A673 (cell line): ENCODE measurements around the gene MIEF1. TPM values are rescaled to one million over a fixed set of nuclear protein-coding genes. Genes with fewer than 3 reads are reported as not detected.

ENCODE experiments used
- BruUV-seq: library from RNA; stranded (reverse); fragments of 400-500 nt; replicated peaks from 2 replicates; lab custom pipeline; 2021; lab: Mats Ljungman, UMichigan
- CTCF ChIA-PET: fragments of 300-600 bp; sonication (Branson Sonifier 250); formaldehyde crosslinking; loops from one replicate; lab custom pipeline; 2022; ENCODE audit warnings: antibody characterized with exemption; lab: Charles Lee
- POLR2A ChIA-PET: fragments of 300-600 bp; sonication (Branson Sonifier 250); formaldehyde crosslinking; loops from one replicate; lab custom pipeline; 2022; ENCODE audit warnings: antibody characterized with exemption; ENCODE audit not compliant: low non-redundant PET; lab: Charles Lee
- DNase-seq: peaks from one replicate; pipeline ENCODE4 v3.0.0-alpha.2; 2015; ENCODE audit warnings: low spot score
- H3K27ac ChIP-seq: fragments of 200-600 bp; sonication (generic); 2 replicates; pipeline ENCODE4 v1.5.1; 2016; ENCODE audit warnings: mixed run types, low read depth, mild to moderate bottlenecking, mixed read lengths, antibody characterized with exemption, low read length; ENCODE audit not compliant: poor library complexity, severe bottlenecking
- H3K27me3 ChIP-seq: fragments of 200-600 bp; sonication (generic); replicated peaks from 2 replicates; pipeline ENCODE4 v1.6.1; 2017; ENCODE audit warnings: mixed run types, low read depth, mild to moderate bottlenecking, mixed read lengths, antibody characterized with exemption, low read length; ENCODE audit not compliant: insufficient read depth, poor library complexity
- H3K36me3 ChIP-seq: fragments of 200-600 bp; sonication (generic); 2 replicates; pipeline ENCODE4 v1.6.1; 2016; ENCODE audit warnings: mixed run types, mild to moderate bottlenecking, mixed read lengths, antibody characterized with exemption, low read length; ENCODE audit not compliant: insufficient read depth, poor library complexity, severe bottlenecking
- H3K4me1 ChIP-seq: fragments of 200-600 bp; sonication (generic); 2 replicates; pipeline ENCODE4 v1.6.1; 2017; ENCODE audit warnings: mixed run types, mild to moderate bottlenecking, mixed read lengths, antibody characterized with exemption, low read length; ENCODE audit not compliant: insufficient read depth, poor library complexity, severe bottlenecking
- H3K4me3 ChIP-seq: fragments of 200-600 bp; sonication (generic); 2 replicates; pipeline ENCODE4 v1.5.1; 2016; ENCODE audit warnings: low read depth, mixed run types, mild to moderate bottlenecking, mixed read lengths, low read length; ENCODE audit not compliant: poor library complexity, severe bottlenecking
- H3K9me3 ChIP-seq: fragments of 200-600 bp; sonication (generic); 2 replicates; pipeline ENCODE4 v1.6.1; 2016; ENCODE audit warnings: mixed run types, low read depth, mild to moderate bottlenecking, mixed read lengths, antibody characterized with exemption, low read length; ENCODE audit not compliant: poor library complexity, severe bottlenecking
- EZH2 ChIP-seq: fragments of 200-600 bp; sonication (generic); IDR thresholded peaks from 2 replicates; pipeline ENCODE4 v1.6.1; 2017; ENCODE audit warnings: borderline replicate concordance, low read depth, mild to moderate bottlenecking, mixed read lengths, antibody characterized with exemption, low read length; ENCODE audit not compliant: poor library complexity, severe bottlenecking
- intact Hi-C: fragments of 100-400 bp; cut with micrococcal nuclease; formaldehyde crosslinking; loops from one replicate; pipeline ENCODE4 v1.10.0; 2022; ENCODE audit not compliant: unreplicated experiment
- total RNA-seq: library from RNA; stranded (reverse); gene quantifications from 2 replicates; pipeline ENCODE4 v1.2.3, GENCODE V29; 2021
- TF ChIP-seq, protein P1 (sequence below): fragments of 300-800, 200-600 bp; sonication (generic); conservative IDR thresholded peaks from 2 replicates; pipeline ENCODE4 v1.5.1; 2017; ENCODE audit warnings: low read depth, mild to moderate bottlenecking, antibody characterized with exemption, low read length, moderate library complexity, mixed read lengths

MIEF1 gene
- total RNA-seq, 1 experiment from 2014 or later = 55.1 TPM

DNA sequence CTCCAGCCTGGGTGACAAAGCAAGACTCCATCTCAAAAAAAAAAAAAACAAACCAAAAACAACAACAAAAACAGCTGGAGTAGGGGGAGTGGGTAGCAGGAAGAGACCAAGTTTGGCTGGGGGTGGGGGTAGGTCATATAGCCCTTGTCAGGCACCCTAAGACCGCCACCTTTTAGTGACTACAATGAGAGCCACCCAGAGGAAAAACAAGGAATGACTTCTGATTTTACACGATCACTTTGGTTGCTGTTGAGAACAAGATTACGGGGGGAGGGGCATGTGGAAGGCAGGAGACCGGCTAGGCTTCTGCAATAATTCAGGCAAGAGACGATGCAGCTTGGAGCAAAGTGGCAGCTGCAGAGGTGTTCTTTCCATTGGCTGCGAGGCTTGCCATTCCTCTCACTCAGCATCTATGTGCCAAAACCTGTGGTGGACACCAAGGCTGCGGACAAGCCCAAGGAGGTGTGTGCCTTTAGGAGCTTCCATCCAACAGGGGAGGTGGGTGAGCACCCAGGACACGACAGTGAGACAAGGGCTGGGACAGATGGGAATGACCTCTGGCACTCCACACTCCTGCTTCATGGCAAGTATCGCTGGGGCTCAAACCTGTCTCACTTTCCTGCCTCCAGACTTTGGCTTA is 28.7 kb downstream of the MIEF1 start:
- intact Hi-C loops = loop anchor here (2.0 to 10.0 kb wide), 3 partner anchors 360 to 814 kb away; partner anchors contain the start of gene ADSL
- BruUV-seq = TSS peak; percentile 49
- ChIA-PET CTCF (interaction anchor here (0.7 kb wide), 1 partner anchor 14 kb away, joined by 3 read pairs; no protein-coding TSS in a partner anchor), POLR2A (no interaction called here)
- Histone ChIP-seq H3K36me3 (peaks cover 19% of the 10 kb centered on the region), H3K9me3 (no peaks in the 10 kb centered on the region), H3K4me3 (peak overlapping the region; percentile 87), H3K4me1 (peaks cover 49% of the 10 kb centered on the region), H3K27me3 (no peaks in the 10 kb centered on the region), H3K27ac (peak overlapping the region; percentile 93)
- no peak for TF ChIP-seq EZH2
- TF ChIP-seq, protein P1, sequence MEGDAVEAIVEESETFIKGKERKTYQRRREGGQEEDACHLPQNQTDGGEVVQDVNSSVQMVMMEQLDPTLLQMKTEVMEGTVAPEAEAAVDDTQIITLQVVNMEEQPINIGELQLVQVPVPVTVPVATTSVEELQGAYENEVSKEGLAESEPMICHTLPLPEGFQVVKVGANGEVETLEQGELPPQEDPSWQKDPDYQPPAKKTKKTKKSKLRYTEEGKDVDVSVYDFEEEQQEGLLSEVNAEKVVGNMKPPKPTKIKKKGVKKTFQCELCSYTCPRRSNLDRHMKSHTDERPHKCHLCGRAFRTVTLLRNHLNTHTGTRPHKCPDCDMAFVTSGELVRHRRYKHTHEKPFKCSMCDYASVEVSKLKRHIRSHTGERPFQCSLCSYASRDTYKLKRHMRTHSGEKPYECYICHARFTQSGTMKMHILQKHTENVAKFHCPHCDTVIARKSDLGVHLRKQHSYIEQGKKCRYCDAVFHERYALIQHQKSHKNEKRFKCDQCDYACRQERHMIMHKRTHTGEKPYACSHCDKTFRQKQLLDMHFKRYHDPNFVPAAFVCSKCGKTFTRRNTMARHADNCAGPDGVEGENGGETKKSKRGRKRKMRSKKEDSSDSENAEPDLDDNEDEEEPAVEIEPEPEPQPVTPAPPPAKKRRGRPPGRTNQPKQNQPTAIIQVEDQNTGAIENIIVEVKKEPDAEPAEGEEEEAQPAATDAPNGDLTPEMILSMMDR = peak; percentile 58
- DNase-seq = peak; percentile 92

DNA sequence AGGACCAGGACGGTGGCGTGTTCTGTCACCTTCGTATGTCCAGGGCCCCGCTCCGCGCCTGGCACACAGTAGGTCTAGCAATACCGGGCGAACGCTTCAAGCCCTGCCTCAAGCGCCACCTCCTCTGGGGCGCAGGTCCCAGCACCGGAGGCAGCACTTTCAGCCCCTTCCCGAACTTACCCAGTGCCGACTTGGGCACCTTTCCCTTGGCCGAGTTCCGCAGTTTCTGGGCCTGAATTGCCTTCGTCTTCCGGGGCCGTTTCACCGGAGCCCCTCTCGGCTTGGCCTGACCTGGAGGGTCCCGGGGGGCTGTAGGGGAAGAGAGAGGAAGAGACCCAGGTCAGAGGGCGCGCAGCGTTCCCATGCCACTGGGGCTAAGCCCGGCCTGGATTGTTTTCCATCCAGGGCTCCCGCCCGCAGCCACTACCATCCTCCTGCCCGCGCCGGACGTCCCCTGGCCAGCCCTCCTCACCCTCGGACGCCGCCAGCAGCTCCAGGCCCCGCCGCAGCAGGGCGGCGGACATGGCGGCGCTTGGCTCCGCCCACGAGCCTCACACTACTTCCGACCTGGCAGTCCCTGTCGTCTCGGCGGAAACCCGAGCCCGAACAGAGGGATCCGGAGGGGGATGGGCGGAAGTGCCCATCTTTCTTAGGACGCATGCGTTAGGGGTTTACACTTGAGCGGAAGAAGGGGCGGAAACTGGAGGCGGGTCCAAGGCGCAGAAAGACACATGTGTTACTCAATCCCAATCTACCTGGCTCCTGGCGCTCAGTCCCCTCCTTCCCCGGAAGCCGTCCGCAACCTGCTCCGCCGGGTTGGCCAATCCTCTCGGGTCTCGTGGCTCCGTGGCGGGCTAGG is 30.4 kb downstream of the MIEF1 start, which contains the start of gene RPS19BP1:
Gene RPS19BP1, minus strand, starts transcription at position 534 of the 859 bp plus-strand sequence. Its CDS starts 10 bp downstream, at position 524.
- TF ChIP-seq, protein P1 = no peak
- no peak for TF ChIP-seq EZH2
- H3K4me3 ChIP-seq = peak within 1 kb of the TSS; percentile 87
- intact Hi-C loops = loop anchor here (5.0 to 10.0 kb wide), 2 partner anchors 510 to 812 kb away; partner anchors contain the start of gene ADSL

DNA sequence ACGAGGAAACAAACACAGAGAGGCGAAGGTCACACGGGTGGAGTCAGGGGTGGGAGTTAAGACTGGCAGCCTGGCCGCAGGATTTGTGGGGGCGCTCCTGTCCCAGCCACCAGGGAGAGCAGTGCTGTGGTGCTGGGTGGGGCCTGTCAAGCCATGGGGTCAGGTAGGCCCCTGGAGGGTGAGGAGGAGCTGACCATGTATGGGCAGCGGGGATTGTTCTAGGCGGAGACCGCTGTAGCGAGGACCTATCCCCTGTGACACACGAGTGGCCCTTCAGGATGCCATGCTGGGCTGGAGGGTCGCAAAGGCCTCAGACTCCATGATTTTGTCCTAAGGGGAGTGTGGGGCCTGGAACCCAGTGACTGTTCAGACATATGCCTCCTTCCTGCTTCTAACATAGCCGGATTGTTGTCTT is 32.0 kb downstream of the MIEF1 start:
- ChIA-PET CTCF (interaction anchor here (0.6 to 1.6 kb wide), 4 partner anchors 9 to 502 kb away, joined by 4 to 9 read pairs (median 4); no protein-coding TSS in a partner anchor), POLR2A (no interaction called here)
- no TSS peak for BruUV-seq
- DNase-seq = no peak
- peaks cover 33% of the 10 kb centered on the region for H3K4me1 ChIP-seq
- TF ChIP-seq, protein P1 = no peak
- no peak for TF ChIP-seq EZH2
- no peak overlapping the region for H3K27ac ChIP-seq
- no peak overlapping the region for H3K4me3 ChIP-seq
- peaks cover 11% of the 10 kb centered on the region for H3K36me3 ChIP-seq
- intact Hi-C loops = loop anchor here (2.0 to 10.0 kb wide), 3 partner anchors 491 to 811 kb away; partner anchors contain the start of gene ADSL
- H3K27me3 ChIP-seq = no peaks in the 10 kb centered on the region
- no peaks in the 10 kb centered on the region for H3K9me3 ChIP-seq

More for the DNA sequence above, 30.4 kb downstream of the MIEF1 start, which contains the start of gene RPS19BP1:
- DNase-seq = peak; percentile 100
- peaks cover 48% of the 10 kb centered on the region for H3K4me1 ChIP-seq
- ChIA-PET POLR2A (no interaction called here), CTCF (interaction anchor here (0.6 kb wide), 1 partner anchor 9 kb away, joined by 10 read pairs; no protein-coding TSS in a partner anchor)
- no peaks in the 10 kb centered on the region for H3K27me3 ChIP-seq
- peak within 1 kb of the TSS; percentile 93 for H3K27ac ChIP-seq
- H3K9me3 ChIP-seq = no peaks in the 10 kb centered on the region
- H3K36me3 ChIP-seq = peaks cover 19% of the 10 kb centered on the region
- no TSS peak for BruUV-seq
